ENCODE results near the gene ORM1.

ORM1 gene

DNA sequence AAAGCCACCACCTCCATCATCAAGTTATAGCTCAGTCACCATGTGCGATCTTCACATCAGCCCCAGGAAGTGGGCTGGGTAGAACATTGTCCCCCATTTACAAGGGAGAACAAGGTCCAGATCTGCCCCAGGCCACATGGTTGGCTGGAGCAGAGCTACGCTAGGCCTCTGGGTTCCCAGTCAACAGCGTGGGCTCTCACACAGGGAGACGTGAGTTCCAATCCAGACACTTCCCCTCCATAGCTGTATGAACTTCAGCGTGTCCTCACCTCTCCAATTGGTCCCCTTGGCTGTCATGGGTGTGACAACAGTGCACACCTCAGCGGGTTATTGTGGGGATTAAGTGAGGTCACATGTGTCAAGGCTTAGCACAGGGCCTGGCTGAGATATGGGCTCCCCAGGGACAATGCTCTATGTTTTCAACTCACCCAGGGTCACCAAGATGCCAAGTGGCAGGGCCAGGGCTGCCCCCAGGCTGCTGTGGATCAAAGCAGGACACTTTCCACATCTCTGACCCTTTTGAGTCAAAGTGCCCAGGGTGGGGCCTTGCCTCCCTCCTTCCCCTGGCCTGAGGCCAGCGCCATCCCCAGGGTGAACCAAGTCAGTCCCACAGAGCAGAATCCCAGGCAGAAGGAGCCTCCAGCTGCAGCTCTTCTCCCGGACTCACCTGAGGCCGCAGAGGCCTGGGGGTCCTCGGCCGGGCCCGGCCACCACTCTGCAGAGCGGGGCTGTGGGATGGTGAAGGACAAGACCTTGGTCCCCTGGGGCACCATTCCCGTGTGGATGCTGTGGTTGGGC, 45.1 kb downstream of the ORM1 start:
- H3K27ac ChIP-seq = no peak overlapping the region
- peaks cover 14% of the 10 kb centered on the region for H3K36me3 ChIP-seq (replicated peaks)
- TF ChIP-seq, protein P1, sequence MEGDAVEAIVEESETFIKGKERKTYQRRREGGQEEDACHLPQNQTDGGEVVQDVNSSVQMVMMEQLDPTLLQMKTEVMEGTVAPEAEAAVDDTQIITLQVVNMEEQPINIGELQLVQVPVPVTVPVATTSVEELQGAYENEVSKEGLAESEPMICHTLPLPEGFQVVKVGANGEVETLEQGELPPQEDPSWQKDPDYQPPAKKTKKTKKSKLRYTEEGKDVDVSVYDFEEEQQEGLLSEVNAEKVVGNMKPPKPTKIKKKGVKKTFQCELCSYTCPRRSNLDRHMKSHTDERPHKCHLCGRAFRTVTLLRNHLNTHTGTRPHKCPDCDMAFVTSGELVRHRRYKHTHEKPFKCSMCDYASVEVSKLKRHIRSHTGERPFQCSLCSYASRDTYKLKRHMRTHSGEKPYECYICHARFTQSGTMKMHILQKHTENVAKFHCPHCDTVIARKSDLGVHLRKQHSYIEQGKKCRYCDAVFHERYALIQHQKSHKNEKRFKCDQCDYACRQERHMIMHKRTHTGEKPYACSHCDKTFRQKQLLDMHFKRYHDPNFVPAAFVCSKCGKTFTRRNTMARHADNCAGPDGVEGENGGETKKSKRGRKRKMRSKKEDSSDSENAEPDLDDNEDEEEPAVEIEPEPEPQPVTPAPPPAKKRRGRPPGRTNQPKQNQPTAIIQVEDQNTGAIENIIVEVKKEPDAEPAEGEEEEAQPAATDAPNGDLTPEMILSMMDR (IDR thresholded peaks at IDR 0.05; ENCODE audit: low read depth, low read length, missing control alignments) = no peak

DNA sequence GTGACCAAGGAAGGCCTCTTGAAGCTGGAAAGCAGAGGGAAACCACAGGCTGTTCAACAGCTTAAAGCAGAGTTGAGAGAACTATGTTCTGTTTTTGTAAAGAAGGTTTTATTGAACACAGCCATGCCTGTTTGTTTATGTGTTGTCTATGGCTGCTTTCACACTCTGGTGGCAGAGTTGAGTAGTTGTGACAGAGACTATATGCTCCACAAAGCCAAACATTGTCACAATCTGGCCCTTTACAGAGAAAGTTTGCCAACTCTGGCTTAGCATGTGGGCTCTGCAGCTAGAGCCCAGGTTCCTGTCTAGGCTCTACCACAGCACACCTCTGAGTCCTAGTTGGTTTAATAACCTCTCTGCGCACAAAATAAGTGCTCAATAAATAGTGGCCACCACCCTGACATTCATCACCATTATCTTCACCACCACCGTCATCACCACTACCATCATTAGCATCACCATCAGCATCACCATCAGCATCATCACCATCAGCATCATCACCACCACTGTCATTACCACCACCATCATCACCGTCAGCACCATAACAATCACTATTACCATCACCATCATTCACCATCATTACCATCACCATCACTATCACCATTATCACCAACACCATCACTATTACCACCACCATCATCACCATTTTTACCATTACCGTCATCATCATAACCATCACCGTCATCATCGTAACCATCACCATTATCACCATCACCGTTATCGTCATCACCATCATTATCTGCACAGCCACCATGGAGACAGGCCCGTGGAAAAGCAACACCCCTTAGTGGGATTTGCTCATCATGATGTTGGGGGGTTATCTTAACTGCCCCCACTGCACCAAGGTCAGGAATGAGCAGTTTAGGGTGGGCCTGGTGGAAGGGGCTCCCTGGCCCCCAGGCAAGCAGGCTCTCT, 46.6 kb downstream of the ORM1 start:
- no peaks in the 10 kb centered on the region for H3K27me3 ChIP-seq (replicated peaks)
- TF ChIP-seq, protein P1 (IDR thresholded peaks at IDR 0.05; ENCODE audit: low read depth, low read length, missing control alignments) = no peak
- no peak overlapping the region for H3K4me3 ChIP-seq (ENCODE audit: low read depth, low read length)
- in situ Hi-C loops (cut with HindIII; ENCODE audit: low pct_ligation_motif_present, low sequenced_read_pairs) = no loop called here
- H3K36me3 ChIP-seq (replicated peaks) = peaks cover 10% of the 10 kb centered on the region
- DNase-seq = no peak
- H3K27ac ChIP-seq = no peak overlapping the region

More for the DNA sequence above, 45.1 kb downstream of the ORM1 start:
- in situ Hi-C loops (cut with HindIII; ENCODE audit: low pct_ligation_motif_present, low sequenced_read_pairs) = no loop called here
- Histone ChIP-seq H3K27me3 (replicated peaks) (no peaks in the 10 kb centered on the region), H3K4me3 (ENCODE audit: low read depth, low read length) (no peak overlapping the region)
- DNase-seq = no peak

DNA sequence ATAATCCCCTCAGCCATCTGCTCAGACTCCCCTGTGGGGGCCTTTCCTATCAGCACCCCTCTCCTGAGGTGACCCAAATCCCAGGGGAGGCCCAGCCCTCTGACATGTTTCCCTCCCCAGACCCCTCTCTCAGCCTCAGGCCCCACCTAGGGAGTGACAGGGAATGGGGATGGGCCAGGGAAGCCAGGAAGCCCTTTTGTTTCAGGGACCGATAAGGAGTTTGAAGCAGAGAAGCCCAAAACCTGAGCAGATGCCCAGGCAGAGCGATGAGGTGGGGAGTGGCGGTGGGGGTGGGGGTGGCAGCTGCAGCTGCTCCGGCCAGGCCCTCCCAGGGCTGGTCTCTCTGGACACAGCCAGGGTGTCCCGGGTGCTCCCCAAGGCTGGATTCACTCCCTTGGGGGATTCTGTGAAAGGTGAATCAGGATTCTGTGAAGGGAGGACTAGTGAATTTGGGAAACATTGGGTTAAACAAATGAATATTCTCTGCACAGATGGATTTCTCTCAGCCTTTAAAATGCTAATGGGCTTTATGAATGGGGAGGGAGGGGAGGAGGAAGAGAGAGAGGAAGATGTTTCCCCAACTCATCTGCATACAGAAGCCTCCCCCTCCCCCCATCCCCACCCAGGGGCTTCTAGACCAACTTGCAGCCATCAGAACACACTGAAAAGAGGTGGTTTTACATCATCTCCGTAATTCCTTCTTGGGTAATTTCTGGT, 47.5 kb downstream of the ORM1 start:
- H3K36me3 ChIP-seq (replicated peaks) = peaks cover 10% of the 10 kb centered on the region
- no peak overlapping the region for H3K27ac ChIP-seq
- DNase-seq = no peak
- H3K27me3 ChIP-seq (replicated peaks) = no peaks in the 10 kb centered on the region
- no peak overlapping the region for H3K4me3 ChIP-seq (ENCODE audit: low read depth, low read length)
- TF ChIP-seq, protein P1 (IDR thresholded peaks at IDR 0.05; ENCODE audit: low read depth, low read length, missing control alignments) = no peak
- in situ Hi-C loops (cut with HindIII; ENCODE audit: low pct_ligation_motif_present, low sequenced_read_pairs) = no loop called here

DNA sequence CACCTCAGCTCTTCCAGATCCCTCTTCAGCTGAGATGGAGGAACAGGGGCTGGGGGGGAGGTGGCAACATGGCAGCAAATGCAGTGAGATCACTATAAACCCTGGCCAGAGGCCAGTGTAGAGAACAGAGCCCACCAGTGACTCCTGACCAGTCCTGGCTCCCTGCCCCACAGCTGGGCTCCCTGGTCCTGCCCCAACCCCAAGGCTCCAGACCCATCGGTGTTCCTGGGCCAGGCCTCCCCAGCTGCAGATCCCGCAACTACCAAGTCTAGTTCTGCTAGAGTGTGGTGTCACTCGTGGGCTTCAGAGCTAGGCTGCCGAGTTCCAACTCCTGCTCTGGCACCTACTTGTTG, 48.0 kb downstream of the ORM1 start:
- no peak for DNase-seq
- H3K27ac ChIP-seq = no peak overlapping the region
- TF ChIP-seq, protein P1 (IDR thresholded peaks at IDR 0.05; ENCODE audit: low read depth, low read length, missing control alignments) = no peak
- no peak overlapping the region for H3K4me3 ChIP-seq (ENCODE audit: low read depth, low read length)
- H3K27me3 ChIP-seq (replicated peaks) = no peaks in the 10 kb centered on the region
- in situ Hi-C loops (cut with HindIII; ENCODE audit: low pct_ligation_motif_present, low sequenced_read_pairs) = no loop called here
- peaks cover 10% of the 10 kb centered on the region for H3K36me3 ChIP-seq (replicated peaks)

DNA sequence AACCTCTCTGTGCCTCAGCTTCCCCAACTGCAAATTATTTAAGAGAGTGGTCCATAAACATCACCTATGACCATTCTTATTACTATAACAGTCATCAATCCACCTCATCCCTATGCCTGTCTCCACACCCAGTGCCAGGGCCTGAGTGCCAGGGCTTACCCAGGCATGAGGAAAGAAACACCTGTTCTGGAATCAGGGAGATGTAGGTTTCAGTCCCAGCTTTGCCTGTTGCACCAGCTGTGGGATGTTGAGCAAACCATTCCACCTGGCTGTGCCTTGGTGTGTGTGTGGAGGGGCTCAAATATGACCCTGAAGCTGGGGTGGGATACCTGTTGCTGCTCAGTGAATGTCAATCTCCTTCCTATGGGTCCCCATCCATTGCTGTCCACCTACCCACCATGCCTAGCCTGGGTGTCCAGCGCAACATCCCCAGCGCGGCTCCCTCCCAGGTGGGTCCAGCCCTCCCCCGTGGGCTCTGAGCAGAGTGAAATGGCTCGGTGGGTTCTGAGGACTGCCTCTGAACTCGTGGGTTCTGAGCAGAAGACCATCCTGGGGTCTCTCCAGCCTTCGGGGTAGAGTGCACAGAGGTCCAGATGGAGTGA, 48.5 kb downstream of the ORM1 start:
- Histone ChIP-seq H3K27ac (no peak overlapping the region), H3K36me3 (replicated peaks) (peaks cover 10% of the 10 kb centered on the region), H3K4me3 (ENCODE audit: low read depth, low read length) (no peak overlapping the region), H3K27me3 (replicated peaks) (no peaks in the 10 kb centered on the region)
- TF ChIP-seq, protein P1 (IDR thresholded peaks at IDR 0.05; ENCODE audit: low read depth, low read length, missing control alignments) = no peak
- DNase-seq = no peak
- in situ Hi-C loops (cut with HindIII; ENCODE audit: low pct_ligation_motif_present, low sequenced_read_pairs) = no loop called here
